ENCODE data around the gene POLR3K.

POLR3K gene

DNA sequence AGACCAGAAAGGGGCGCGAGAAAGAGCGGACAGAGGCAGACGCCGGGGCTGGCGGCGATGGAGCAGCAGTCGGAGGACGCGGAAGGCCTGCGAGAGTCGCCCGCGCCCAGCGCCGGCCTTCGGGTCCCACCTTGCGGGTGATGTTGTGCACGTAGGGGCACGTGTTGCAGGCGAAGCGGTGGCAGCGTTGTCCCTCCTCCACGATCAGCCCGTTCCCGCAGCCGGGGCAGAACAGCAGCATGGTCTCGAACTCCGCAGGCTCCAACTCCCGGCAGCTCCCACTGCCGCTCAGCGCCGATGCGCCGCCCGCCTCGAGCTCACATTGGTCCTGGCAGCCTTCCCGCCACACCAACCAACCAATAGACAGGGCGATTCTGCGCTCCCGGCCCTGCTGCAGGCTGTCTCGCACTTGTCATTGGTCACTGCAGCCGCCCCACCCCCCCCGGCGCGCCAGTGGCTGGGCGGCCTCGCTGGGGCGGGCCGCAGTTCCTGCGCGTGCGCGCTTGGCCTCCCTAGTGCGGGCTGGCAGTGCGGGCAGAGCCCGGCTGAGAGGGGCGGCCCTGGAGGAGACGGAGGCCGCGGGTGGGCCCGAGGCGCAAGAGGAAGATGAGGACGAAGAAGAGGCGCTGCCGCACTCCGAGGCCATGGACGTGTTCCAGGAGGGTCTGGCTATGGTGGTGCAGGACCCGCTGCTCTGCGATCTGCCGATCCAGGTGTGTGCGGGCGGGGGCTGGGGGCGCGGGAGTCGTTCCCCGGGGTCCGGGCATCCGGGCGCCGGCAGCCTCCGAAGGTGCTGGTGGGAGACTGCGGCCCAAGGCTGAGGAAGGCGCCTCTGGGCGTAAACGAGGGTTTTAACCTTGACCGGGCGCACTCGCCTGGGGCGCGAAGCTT is at the start of gene POLR3K, which contains the start of gene SNRNP25:
Gene POLR3K, minus strand, starts transcription at position 263 of the 891 bp plus-strand sequence. Its CDS starts 22 bp downstream, at position 241.
Gene SNRNP25, plus strand, starts transcription at position 483 of the 891 bp plus-strand sequence. Its CDS starts 189 bp downstream, at position 672.
- peak; percentile 98 for DNase-seq

DNA sequence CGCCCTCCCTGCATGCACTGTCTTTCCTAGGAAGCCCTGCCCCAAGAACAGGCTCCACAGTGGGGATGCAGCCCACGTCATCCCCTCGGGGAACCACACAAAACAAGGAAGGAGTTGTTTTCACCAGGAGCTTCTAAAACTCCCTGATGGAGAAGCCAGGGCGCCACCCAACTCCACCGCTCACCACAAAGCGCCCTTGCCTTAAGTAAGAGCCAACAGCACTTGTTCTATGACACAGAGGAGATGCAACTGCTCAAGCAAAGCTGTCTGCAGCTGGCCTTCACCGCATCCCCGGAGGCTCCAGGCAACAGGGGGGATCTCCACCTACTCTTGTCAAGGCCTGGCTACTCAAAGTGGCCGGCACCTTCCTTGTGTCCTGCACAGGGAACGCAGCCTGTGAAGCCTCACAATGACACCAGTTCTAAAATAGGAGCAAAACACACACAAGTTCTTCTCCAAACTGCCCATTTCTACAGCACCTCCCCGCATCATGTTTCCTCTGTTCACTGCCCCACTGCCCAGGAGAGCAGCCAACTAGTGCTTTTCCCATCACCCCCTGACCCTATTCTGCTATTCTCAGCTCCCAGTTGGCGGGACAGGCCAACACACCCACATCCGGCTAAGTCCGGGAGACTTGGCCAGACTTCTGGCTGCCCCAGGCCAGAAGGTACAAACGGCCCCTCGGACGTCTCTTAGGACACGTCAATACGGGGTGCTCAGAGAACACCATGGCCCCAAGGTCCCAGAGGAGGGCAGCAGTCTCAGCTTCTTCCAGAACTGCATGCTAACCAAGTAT is 48.9 kb upstream of the POLR3K start:
- DNase-seq: no peak

DNA sequence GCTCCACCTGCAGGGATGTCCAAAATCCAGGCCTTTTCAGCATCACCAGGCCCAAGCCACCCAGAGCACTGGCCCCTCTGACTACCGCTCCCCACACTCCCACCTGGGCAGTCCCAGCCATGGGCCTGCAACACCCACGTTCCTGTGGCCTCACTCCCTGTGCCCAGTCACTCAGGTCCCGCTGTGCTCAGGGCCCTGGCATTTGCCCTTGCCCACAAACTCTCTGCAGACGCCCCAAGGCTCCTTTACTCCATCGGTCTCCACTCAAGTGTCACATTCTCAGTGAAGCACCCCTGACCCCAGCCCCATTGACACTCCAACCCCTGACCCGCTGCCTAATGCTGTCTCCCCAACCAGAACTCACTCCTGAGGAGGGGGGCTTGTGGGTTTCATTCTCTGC is 48.2 kb upstream of the POLR3K start:
- DNase-seq: no peak

DNA sequence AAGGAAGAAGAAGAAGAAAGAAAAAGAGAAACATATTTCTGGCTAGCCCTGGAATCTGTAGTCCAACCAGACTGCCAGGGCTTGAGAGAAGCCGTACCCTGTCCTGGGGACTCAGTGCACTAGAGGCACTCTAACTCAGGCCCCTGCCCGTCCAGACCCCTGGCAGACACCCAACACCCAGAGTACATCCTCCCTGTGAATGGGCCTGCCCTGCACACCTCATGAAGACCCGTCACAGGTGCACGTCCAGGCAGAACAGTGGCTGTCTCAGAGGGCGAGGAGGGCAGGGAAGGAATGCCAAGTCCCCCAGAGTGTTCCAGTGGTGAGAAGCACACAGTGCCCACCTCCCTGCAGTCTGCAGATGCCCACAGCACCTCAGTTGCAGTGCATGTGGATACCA is 47.6 kb upstream of the POLR3K start:
- DNase-seq: no peak

DNA sequence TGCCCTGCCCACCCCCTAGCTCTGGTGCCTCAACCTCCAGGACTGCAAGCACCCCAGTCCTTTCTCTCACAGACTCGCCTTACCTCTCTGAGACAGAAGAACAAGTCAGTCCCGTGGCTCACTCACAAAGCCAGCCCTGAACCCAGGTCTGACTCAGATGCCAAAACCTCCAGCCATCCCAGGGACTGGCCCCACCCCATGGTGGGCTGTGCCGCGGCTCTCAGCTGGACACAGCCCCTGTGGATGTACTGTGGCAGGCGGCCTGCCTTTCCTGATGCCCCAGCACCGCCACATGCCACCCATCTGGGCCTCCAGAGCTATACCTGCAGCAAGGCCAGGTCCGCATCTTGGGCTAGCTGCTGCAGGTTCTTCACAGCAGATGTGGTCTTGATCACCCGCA is 44.4 kb upstream of the POLR3K start:
- DNase-seq: no peak

DNA sequence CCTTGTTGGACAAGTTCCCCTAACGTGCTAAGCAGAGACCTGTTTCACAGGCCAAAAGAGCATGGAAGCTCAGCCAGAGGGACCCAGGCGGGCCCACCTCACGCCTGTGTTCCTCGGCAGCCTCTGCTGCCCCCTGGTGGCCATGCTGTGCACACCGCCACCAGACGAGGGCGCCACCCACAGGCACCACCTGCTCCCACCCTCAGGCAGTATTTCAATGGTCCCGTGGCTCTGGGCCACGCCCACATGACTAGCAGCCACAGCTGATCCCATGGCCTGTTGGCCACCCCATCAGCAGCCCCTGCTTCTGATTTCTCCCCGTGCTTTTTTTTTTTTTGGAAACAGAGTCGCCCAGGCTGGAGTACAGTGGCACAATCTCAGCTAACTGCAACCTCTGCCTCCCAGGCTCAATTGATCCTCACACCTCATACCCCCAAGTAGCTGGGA is 43.5 kb upstream of the POLR3K start:
- DNase-seq: peak; percentile 80

DNA sequence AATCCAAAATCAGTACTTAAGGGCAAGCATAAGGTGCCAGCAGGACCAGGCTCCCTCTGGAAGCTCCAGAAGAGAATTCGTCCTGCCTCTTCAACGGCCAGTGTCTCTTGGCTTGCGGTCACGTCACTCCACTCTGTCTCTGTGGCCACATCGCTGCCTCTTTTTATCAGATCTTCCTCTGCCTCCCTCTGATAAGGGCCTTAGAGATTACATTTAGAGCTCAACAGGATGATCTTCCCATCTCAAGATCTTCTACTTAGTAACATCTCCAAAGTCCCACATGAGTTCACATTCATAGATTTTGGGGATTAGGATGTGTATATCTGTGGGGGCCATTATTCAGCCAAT is 41.5 kb upstream of the POLR3K start:
- no peak for DNase-seq

DNA sequence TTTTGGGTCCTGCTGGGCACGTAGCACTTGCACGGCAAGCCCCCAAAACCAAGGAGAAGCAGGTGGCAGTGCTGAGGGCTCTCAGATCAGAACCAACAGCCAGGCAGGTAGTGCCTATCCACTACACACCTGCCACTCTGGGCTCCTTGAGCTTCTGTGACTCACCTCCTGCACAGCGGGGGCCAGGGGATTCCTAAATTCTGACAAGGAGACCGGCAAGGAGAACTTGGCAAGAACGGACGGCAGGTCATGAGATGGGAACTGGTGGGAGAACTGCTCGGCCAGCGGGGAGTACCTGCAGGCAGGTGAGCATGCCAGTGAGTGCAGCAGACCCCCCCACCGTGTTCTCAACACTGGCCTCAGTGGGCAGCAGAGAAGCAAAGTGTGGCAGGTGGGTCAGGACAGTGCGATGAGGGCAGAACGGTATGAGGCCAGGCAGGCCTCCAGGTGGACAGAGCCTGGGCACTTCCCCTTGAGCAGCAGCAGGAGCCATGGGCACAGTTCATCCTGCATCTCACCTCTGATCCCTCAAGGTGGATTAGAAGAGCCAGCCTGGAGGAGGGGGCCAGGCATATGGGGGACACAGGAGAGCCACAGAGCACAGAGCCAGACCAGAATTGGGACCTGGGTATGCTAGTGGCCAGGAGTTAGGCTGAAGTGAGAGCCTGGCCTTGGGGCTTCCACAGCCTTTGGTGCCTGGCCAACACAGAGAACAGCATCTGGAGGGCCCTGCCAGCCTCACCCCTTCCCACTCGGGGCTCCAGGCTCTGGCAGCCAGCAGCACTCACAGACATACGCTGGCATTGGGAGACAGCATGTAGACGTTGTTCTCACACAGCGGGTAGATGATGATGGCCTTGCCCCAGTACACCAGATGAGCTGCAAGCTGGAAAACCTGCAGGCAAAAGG is 39.3 kb upstream of the POLR3K start:
- no peak for DNase-seq

DNA sequence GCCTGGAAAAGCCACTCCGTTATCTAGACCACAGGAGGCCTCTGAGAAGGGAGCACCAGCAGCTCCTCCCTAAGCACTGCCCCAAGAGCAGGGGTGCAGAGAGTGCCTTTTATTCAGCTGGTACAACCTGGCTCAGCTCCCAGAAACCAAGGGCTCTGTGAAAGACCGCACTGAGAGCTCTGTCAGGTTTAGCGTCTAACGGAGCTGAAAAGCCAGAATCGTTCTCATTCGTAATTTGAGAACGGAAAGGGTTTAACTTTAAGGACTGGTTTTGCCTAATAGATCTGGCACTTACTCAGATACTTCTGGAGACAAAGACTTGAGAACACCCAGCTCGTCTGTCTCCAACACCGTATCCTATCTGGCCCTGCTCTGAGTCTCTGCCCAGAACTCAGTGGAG is 38.1 kb upstream of the POLR3K start:
- no peak for DNase-seq

DNA sequence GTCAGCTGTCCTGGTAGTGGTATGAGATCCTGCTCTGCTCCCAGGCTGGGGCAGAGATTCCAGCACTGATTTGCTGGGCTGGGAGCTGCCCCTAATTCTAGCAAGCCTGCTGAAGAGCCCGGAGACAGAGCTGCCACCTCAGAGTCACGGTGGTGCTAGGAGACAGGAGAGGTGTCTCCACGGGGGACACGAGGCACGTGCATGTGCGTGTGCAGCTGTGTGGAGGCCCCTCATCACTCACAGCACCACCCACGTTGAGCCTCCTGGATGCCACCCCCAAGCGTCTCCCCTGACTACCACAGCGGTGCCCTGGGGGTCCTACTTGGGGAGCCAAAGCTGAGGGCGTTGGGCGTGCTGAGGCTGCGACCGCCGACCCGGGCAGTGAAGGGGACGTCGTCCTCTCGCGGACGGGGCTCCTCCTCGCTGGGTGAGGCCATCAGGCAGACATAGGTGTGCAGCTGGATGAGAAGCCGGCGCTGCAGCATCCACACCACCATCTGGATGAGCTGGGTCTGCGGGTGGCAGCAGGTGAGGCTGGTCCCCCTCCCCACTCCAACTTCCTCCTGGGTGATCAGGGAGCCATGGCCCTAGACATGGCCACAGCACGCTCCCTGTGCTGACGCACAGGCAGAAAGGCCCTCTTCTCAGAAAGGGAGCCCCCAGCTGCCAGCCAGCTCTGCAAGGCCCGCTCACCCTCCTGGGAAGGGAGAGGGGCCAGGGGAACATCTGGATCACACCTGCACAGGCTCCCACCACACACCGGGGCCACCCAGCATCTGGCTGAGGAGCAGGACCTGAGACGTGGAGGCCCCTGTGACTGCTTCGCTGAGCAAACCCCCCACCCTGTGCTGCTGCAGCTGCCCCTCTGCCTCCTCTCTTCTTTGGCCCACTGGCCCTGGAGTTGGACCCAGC is 36.2 kb upstream of the POLR3K start:
- no peak for DNase-seq

DNA sequence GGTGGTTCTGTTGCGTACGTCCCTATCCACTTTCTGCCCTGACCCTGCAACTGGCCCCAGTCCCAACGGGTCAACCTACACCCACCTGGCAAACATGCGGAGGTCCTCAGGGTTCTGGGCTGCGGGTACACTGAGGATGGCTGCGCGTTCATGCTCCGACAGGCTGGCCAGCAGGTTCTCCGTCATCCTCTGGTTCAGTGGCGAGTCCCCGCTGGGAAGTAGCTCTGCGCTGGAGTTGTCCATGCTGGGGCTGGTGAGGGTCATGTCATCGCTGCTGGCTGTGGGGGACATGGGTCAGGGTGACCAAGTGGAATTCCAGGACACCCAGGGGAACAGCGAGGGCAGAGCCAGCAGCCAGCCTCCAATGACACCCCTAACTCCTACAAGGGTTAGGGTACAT is 35.2 kb upstream of the POLR3K start:
- no peak for DNase-seq

DNA sequence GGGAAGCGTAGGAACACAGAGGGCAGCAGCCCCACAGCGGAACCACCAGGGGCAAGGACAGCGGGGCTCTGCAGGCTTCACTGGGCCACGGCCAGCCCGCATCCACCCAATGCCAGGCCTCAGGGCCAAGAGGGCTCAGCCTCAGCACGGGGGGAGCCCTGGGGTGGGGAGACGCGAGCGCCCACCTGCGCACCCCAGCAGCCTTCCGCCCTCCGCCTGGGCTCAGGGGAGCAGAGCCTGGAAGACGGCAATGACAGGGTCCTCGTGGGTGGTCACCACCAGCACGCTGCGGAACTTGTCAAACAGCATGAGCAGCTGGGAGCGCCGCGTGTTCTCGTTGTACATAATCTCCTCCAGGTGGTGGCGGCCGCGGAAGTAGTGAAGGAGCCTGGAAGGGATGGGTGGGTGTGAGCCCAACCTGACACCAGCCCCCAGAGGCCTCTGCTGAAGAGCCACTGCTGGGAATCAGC is 33.1 kb upstream of the POLR3K start:
- no peak for DNase-seq

DNA sequence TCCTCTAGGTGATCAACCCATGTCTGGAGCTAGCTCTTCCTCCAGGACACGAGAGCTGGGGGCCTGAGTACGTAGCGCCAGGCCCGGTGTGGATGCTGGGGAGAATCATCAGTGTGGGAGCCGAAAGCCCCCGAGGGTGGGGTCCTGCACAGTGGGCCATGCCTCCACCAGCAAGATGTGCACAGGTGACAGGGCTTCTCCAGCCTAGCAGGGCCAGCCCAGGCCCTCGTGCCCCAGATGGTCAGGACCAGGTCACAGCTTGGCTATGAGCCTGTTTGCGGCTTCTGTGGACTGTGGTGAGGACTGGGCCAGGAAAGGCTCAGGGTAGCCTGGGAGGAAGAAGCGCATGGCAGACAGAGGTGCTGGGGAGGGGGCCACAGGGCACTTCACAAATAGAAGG is 32.5 kb upstream of the POLR3K start:
- DNase-seq: no peak

DNA sequence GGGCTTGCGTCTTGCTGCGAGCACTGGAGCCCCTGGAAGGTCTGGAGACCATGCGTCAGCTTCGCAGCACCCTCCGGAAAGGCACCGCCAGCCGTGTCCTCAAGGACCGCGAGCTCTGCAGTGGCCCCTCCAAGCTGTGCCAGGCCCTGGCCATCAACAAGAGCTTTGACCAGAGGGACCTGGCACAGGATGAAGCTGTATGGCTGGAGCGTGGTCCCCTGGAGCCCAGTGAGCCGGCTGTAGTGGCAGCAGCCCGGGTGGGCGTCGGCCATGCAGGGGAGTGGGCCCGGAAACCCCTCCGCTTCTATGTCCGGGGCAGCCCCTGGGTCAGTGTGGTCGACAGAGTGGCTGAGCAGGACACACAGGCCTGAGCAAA is 32.0 kb upstream of the POLR3K start:
- DNase-seq: no peak

DNA sequence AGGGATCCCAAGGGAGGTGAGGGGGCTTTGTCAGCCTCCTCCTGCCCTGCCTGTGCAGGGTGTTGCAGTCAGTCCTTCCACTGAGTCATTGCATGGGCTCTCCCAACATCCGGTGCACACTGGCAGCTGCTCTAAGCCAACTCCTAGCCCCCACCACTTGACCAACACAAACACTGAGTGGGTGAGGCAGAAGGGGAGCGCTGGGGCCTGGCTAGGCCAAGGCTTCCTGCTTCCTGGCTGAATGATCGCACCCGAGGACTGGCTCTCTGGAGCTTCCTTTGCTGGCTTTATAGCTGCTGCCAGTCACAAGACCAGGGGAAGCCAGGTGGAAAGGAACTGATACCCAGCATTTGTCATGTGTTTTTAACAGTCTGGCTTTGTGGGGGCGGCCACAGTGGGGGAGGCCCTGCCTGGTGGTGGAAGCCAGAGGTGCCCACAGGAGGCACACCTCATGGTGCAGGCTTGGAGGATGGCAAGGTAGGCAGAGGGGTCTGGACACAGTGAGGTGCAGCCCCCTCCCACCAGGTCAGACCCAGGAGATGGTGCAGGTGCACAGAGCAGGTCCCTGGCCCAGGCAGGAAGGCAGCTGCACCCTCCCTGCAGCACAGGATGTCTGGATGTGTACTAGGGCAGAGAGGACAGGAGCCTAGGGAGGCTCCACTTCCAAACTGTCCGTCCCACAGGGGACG is 31.5 kb upstream of the POLR3K start:
- peak; percentile 77 for DNase-seq

DNA sequence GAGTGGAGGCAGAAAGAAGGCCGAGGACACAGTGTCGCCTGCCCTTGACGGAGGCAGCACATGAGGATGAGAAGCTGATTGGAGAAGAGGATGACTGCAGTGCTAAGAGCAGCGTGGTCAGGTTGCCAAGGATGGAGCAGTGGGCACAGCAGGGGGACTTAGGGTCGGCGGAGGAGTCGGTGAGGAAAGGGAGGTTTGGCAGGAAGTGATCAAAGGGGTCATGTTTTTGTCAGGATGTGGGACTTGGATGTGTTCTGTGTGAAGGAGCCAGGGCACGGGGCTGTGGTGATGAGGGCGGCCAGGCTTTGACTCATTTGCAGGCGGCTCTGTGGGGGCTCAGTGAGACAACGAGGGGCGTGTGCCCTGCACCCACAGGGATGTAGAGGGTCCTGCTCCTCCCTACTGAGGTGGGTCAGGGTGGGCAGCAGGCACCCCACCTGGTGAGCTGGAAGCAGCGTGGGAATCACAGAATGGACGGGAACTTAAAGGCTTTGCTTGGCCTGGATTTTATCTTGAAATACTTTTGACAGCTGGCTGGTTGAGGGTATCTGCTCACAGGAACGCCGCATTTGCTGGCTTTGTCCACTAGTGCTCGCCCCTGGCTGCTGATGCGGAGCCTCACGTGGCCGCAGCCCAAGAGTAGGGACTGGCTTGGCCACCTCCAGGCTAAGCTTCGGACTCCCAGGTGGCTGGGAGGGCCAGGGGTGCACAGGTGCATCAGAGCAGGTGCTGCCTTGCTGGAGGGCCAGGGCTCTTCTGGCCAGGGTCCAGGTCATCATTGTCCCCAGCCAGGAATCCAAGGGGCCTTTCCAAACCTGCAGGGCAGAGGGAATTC is 30.6 kb upstream of the POLR3K start:
- no peak for DNase-seq

DNA sequence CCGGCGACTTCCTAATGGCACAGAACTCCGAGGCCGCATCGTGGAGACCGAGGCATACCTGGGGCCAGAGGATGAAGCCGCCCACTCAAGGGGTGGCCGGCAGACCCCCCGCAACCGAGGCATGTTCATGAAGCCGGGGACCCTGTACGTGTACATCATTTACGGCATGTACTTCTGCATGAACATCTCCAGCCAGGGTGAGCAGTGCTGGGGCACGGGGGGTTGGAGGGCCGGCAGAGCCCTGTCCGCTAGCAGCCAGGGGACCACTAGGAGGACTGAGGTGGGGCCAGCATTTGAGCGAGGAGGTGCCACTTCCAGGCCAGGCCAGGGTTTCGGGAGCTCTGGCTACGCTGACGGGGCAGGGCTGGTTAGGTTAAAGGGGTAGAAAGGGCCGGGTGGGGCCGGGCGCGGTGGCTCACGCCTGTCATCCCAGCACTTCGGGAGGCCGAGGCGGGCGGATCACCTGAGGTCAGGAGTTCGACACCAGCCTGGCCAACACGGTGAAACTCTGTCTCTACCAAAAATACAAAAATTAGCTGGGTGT is 29.7 kb upstream of the POLR3K start:
- DNase-seq: no peak

DNA sequence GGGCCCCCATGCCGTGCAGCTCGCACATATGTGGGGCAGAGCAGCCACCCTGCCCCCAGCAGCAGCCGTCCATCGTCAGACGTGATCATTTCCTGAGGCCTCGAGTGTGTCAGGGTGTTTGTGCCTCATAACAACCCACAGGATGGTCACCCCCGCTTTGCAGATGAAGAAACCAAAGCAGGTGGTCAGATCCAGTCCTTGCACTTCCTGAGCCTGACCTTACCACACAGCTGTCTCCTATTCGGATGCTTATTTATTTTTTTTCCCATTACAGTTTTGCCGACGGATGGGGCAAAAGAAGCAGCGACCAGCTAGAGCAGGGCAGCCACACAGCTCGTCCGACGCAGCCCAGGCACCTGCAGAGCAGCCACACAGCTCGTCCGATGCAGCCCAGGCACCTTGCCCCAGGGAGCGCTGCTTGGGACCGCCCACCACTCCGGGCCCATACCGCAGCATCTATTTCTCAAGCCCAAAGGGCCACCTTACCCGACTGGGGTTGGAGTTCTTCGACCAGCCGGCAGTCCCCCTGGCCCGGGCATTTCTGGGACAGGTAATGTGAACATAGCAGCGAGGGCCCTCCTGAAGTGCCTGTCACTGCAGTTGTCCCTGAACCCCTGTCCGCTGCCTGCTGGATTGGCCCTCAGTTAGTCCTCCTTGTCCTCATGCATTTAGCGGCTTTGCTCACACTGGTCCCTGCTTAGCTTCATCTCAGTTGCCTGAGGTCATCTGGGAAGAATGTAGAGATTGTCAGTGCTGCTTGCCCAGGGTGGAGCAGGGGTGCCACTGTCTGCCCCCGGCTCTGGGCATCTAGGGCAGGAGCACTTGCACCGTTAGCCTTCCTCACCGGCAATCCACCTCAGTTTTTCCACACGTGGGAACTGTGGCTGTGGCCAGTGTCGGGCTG is 26.0 kb upstream of the POLR3K start:
- DNase-seq: no peak

All from fibroblast of skin of right quadriceps (primary cell).